H9 (cell line): Measurements from ENCODE around the gene ARHGEF16. TPM values are rescaled to one million over a fixed set of nuclear protein-coding genes. Genes with fewer than 3 reads are reported as not detected.

Experiments used
- DNase-seq: peaks from one replicate; pipeline ENCODE4 v3.0.0-alpha.2; 2017
- H2AFZ ChIP-seq: one replicate; pipeline ENCODE4 v1.6.1; 2013; ENCODE audit warnings: mild to moderate bottlenecking, low read length, control low read depth, moderate library complexity
- H2AK5ac ChIP-seq: 2 replicates; pipeline ENCODE4 v1.6.1; 2013; ENCODE audit warnings: low read length, control low read depth, mixed read lengths; ENCODE audit not compliant: insufficient read length
- H2BK120ac ChIP-seq: one replicate; pipeline ENCODE4 v1.6.1; 2013; ENCODE audit warnings: low read depth, mild to moderate bottlenecking, low read length, control low read depth, inconsistent platforms; ENCODE audit not compliant: poor library complexity, severe bottlenecking
- H2BK12ac ChIP-seq: 2 replicates; pipeline ENCODE4 v1.6.1; 2013; ENCODE audit warnings: low read length, control low read depth, mixed read lengths, low read depth; ENCODE audit not compliant: insufficient read length
- H2BK15ac ChIP-seq: 2 replicates; pipeline ENCODE4 v1.6.1; 2013; ENCODE audit warnings: low read depth, low read length, control low read depth
- H2BK20ac ChIP-seq: one replicate; pipeline ENCODE4 v1.6.1; 2013; ENCODE audit warnings: low read depth, mild to moderate bottlenecking, low read length, control low read depth, inconsistent platforms; ENCODE audit not compliant: poor library complexity, severe bottlenecking
- H2BK5ac ChIP-seq: 2 replicates; pipeline ENCODE4 v1.6.1; 2013; ENCODE audit warnings: low read length, control low read depth, mixed read lengths; ENCODE audit not compliant: insufficient read length
- H3K14ac ChIP-seq: 2 replicates; pipeline ENCODE4 v1.6.1; 2013; ENCODE audit warnings: low read length, control low read depth; ENCODE audit not compliant: insufficient read depth
- H3K18ac ChIP-seq: 2 replicates; pipeline ENCODE4 v1.6.1; 2013; ENCODE audit warnings: low read depth, mild to moderate bottlenecking, mixed read lengths, low read length, control low read depth; ENCODE audit not compliant: insufficient read length
- H3K23ac ChIP-seq: 2 replicates; pipeline ENCODE4 v1.6.1; 2013; ENCODE audit warnings: low read length, control low read depth, mixed read lengths, low read depth; ENCODE audit not compliant: insufficient read length
- H3K23me2 ChIP-seq: 2 replicates; pipeline ENCODE4 v1.6.1; 2013; ENCODE audit warnings: low read depth, mild to moderate bottlenecking, mixed read lengths, low read length, control low read depth; ENCODE audit not compliant: insufficient read length, poor library complexity, severe bottlenecking
- H3K27ac ChIP-seq: 2 replicates; pipeline ENCODE4 v1.5.1; 2013; ENCODE audit warnings: low read length, control low read depth, mixed read lengths, low read depth; ENCODE audit not compliant: insufficient read length
- H3K27me3 ChIP-seq: 2 replicates; pipeline ENCODE4 v1.6.1; 2013; ENCODE audit warnings: low read length, control low read depth, inconsistent platforms; ENCODE audit not compliant: insufficient read depth
- H3K4ac ChIP-seq: 2 replicates; pipeline ENCODE4 v1.6.1; 2013; ENCODE audit warnings: low read depth, mild to moderate bottlenecking, control low read depth, inconsistent platforms, low read length, moderate library complexity
- H3K4me1 ChIP-seq: 2 replicates; pipeline ENCODE4 v1.6.1; 2013; ENCODE audit warnings: low read length, control low read depth, inconsistent platforms; ENCODE audit not compliant: insufficient read depth
- H3K4me2 ChIP-seq: 2 replicates; pipeline ENCODE4 v1.6.1; 2013; ENCODE audit warnings: low read length, control low read depth, mixed read lengths; ENCODE audit not compliant: insufficient read length, insufficient read depth
- H3K56ac ChIP-seq: 2 replicates; pipeline ENCODE4 v1.6.1; 2013; ENCODE audit warnings: low read depth, mild to moderate bottlenecking, mixed read lengths, low read length, control low read depth; ENCODE audit not compliant: insufficient read length
- H3K79me1 ChIP-seq: 2 replicates; pipeline ENCODE4 v1.6.1; 2013; ENCODE audit warnings: low read depth, mild to moderate bottlenecking, moderate library complexity, low read length, control low read depth, inconsistent platforms; ENCODE audit not compliant: insufficient read depth, poor library complexity, severe bottlenecking
- H3K79me2 ChIP-seq: 2 replicates; pipeline ENCODE4 v1.6.1; 2013; ENCODE audit warnings: low read length, control low read depth, inconsistent platforms; ENCODE audit not compliant: insufficient read depth
- H3K9ac ChIP-seq: 2 replicates; pipeline ENCODE4 v1.6.1; 2013; ENCODE audit warnings: low read length, control low read depth, mixed read lengths; ENCODE audit not compliant: insufficient read length; ENCODE audit errors: extremely low read depth
- H3K9me3 ChIP-seq: one replicate; pipeline ENCODE4 v1.6.1; 2013; ENCODE audit warnings: low read depth, low read length, inconsistent platforms; ENCODE audit not compliant: control insufficient read depth
- H3T11ph ChIP-seq: one replicate; pipeline ENCODE4 v1.6.1; 2013; ENCODE audit warnings: mild to moderate bottlenecking, low read length, control low read depth, inconsistent platforms
- H4K20me1 ChIP-seq: one replicate; pipeline ENCODE4 v1.6.1; 2013; ENCODE audit not compliant: control insufficient read depth, insufficient read length, insufficient read depth
- H4K5ac ChIP-seq: 2 replicates; pipeline ENCODE4 v1.6.1; 2013; ENCODE audit warnings: low read depth, mild to moderate bottlenecking, mixed read lengths, low read length, control low read depth; ENCODE audit not compliant: insufficient read length
- H4K8ac ChIP-seq: replicated peaks from 2 replicates; pipeline ENCODE4 v1.6.1; 2013; ENCODE audit warnings: low read length, control low read depth, mixed read lengths, low read depth; ENCODE audit not compliant: insufficient read length
- H4K91ac ChIP-seq: 2 replicates; pipeline ENCODE4 v1.6.1; 2013; ENCODE audit warnings: low read depth, mild to moderate bottlenecking, moderate library complexity, mixed read lengths, low read length, control low read depth; ENCODE audit not compliant: insufficient read length
- H3K27ac Mint-ChIP-seq, 3 experiments: 2 replicates in 2 of 3; 3 replicates in 1 of 3; pipeline ENCODE4 v1.8.0; 2020 to 2021; ENCODE audit warnings: mixed read lengths in 3 of 3, mild to moderate bottlenecking in 1 of 3, moderate library complexity in 1 of 3
- H3K27me3 Mint-ChIP-seq: 2 replicates; pipeline ENCODE4 v1.8.0; 2021; ENCODE audit warnings: low read depth, mild to moderate bottlenecking, moderate library complexity, mixed read lengths
- H3K36me3 Mint-ChIP-seq, 3 experiments: 2 replicates in 2 of 3; 3 replicates in 1 of 3; pipeline ENCODE4 v1.8.0; 2020 to 2021; ENCODE audit warnings: low read depth in 3 of 3, mixed read lengths in 3 of 3; ENCODE audit not compliant: insufficient read depth in 1 of 3
- H3K4me1 Mint-ChIP-seq, 2 experiments: 2 replicates each; pipeline ENCODE4 v1.8.0; 2020; ENCODE audit warnings: mixed read lengths in 2 of 2
- H3K4me3 Mint-ChIP-seq, 2 experiments: 2 replicates in 1 of 2; 3 replicates in 1 of 2; pipeline ENCODE4 v1.8.0; 2020 to 2021; ENCODE audit warnings: mild to moderate bottlenecking in 2 of 2, mixed read lengths in 2 of 2, moderate library complexity in 1 of 2
- H3K9me3 Mint-ChIP-seq, 2 experiments: 2 replicates in 1 of 2; 3 replicates in 1 of 2; pipeline ENCODE4 v1.8.0; 2020; ENCODE audit warnings: mild to moderate bottlenecking in 2 of 2, mixed read lengths in 2 of 2, moderate library complexity in 1 of 2
- CTCF ChIP-seq: fragments of 200-600 bp; sonication (generic); conservative IDR thresholded peaks from 3 replicates; pipeline ENCODE4 v1.8.0; 2021; ENCODE audit warnings: antibody characterized with exemption, mild to moderate bottlenecking
- WGBS: extraction: QIAGEN DNeasy Blood & Tissue Kit; methylation state at CpG from one replicate; pipeline ENCODE4 v1.1.7; 2013; ENCODE audit warnings: missing lambda C conversion rate, low lambda C conversion rate, mixed read lengths; ENCODE audit not compliant: insufficient read length; ENCODE audit errors: extremely low coverage; 5-methylcytosine and 5-hydroxymethylcytosine counted together
- total RNA-seq: library from RNA; stranded (reverse); gene quantifications from 2 replicates; pipeline ENCODE4 v1.2.1, GENCODE V29; 2021

Gene ARHGEF16
- total RNA-seq, 1 experiment from 2014 or later = 48.5 TPM

- Histone ChIP-seq H3K27ac (no peak overlapping the region), H3K79me1 (no peaks in the 10 kb centered on the region), H3K9ac (no peak overlapping the region), H3K23ac (no peak overlapping the region), H3K18ac (no peak overlapping the region), H3T11ph (no peak overlapping the region), H3K4ac (no peak overlapping the region), H4K5ac (no peak overlapping the region), H2BK5ac (no peak overlapping the region), H4K20me1 (no peaks in the 10 kb centered on the region), H3K14ac (no peak overlapping the region), H2BK20ac (no peak overlapping the region), H3K27me3 (no peaks in the 10 kb centered on the region), H3K4me1 (no peaks in the 10 kb centered on the region), H3K79me2 (no peaks in the 10 kb centered on the region), H2BK12ac (no peak overlapping the region), H4K91ac (no peak overlapping the region), H3K56ac (no peak overlapping the region), H3K23me2 (no peaks in the 10 kb centered on the region), H2BK120ac (no peak overlapping the region), H2AFZ (no peak overlapping the region), H4K8ac (no peak overlapping the region), H3K9me3 (no peaks in the 10 kb centered on the region), H3K4me2 (no peak overlapping the region), H2AK5ac (no peak overlapping the region), H2BK15ac (no peak overlapping the region)
- Mint-ChIP-seq H3K4me1 (peaks cover 0 to 10% of the 10 kb centered on the region in 2 experiments; a peak in 3 of 4 replicates), H3K27me3 (no peaks in the 10 kb centered on the region), H3K36me3 (0 out of 7 replicates have a peak, but pooled peaks cover 0 to under 1% (median 0%) of the 10 kb centered on the region in 3 experiments), H3K4me3 (no peak overlapping the region), H3K27ac (no peak overlapping the region), H3K9me3 (no peaks in the 10 kb centered on the region; a peak in 1 of 5 replicates)
- no peak for TF ChIP-seq CTCF
- no CpG with 5 or more reads among the region's 20 CpGs for WGBS
- DNase-seq = no peak
These were observed 27.4 kb upstream of the ARHGEF16 start for GRCh38 chr1:3426956-3427535.
